Right renal cortex interstitium (tissue), 3 donors: ENCODE data around the gene MRPL33. TPM values are rescaled to one million over a fixed set of nuclear protein-coding genes. Genes with fewer than 3 reads are reported as not detected.
"Not testable (repeated sequence)": the region's sequence is repeated elsewhere in the genome, so short reads cannot be mapped to it uniquely, and the experiment has no call there.

ENCODE experiments used
- DNase-seq, 3 donors: peaks; one replicate each; pipeline ENCODE4 v3.0.0-alpha.2; 2013; ENCODE audit warnings: low read depth in 3 of 3, low spot score in 2 of 3
- polyA plus RNA-seq, 3 donors: library from polyadenylated mRNA; unstranded; fragments of 120-200 nt; gene quantifications; one replicate each; pipeline ENCODE4 v1.2.1, GENCODE V29; 2013; ENCODE audit not compliant: insufficient read length in 3 of 3

The MRPL33 gene
- polyA plus RNA-seq, 3 donors, result 182 to 196 (median 183) TPM

DNA sequence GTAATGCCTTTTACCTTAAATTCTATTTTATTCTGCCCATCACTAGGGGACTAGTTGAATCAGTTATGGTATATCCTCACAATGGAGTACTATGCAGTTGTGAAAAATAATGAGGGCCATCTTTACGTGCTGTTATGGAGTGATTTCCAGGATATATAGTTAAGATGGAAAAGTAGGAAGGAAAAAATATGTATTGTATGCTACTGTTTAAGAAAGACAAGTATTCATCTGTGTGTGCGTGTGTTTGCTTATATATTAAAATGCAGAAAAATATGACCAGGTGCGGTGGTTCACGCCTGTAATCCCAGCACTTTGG, 32.5 kb upstream of the MRPL33 start:
- no peak for DNase-seq

DNA sequence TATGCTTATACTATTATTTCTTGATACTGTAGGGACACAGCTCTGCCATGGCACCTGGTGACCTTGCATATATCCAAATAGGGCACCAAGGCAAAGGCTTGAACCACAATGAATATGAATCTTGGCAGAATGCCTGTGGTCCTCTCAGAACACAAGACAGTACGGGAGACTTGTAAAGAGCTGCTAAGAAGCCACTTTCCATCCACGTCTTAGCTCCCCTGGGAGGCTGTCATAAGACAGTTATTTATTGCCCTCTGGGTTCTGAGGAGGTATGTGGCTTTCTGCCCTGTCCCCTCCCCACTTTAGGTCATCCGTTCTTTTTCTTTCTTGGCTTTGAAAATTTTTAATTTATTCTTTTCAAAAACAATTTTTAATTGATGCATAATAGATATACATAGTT, 29.8 kb upstream of the MRPL33 start:
- no peak for DNase-seq

DNA sequence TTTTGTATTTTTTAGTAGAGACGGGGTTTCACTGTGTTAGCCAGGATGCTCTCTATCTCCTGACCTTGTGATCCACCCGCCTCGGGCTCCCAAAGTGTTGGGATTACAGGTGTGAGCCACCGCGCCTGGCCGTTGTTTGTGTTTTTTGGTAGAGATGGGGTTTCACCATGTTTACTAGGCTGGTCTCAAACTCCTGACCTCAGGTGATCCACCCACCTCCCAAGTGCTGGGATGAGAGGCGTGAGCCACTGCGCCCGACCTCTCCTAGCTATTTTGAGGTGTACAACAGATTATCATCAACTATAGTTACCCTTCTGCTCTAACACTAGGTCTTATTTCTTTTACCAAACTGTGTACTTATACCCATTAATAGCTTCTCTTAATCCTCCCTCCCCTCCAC, 28.9 kb upstream of the MRPL33 start:
- no peak for DNase-seq

DNA sequence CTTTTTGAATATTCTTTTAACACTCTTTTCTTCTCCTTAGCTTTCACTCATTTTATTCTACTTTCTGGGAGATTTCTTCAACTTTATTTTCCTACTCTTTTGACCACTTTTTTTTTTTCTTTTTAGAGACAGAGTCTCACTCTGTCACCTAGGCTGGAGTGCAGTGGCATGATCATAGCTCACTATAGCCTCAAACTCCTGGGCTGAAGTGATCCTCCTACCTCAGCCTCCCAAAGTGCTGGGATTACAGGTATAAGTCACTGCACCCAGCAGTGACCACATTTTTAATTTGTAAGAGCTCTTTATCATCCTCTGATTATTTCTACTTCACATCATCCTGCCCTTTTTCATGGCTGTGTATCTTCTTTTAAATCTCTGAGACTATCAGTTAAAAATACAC, 26.0 kb upstream of the MRPL33 start:
- DNase-seq, result not testable (repeated sequence)

DNA sequence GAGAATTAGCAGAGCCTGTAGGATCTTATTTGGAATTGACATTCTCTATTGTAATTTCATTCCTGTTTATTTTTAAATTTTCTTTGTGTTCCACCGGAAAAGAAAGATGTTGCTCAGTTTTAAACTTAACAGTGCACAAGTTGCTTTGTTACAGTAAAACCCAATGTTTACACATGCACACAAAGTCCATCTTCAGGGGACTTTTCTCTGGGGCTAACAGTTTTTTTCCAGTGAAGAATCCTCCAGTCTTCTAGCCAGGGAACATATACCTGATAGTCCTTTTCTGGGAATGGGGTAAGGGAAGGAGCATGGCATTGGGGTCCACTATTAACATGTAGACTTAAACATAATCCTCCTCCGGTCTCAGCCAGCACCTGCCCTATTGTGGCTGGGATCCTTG, 25.2 kb upstream of the MRPL33 start:
- no peak for DNase-seq

DNA sequence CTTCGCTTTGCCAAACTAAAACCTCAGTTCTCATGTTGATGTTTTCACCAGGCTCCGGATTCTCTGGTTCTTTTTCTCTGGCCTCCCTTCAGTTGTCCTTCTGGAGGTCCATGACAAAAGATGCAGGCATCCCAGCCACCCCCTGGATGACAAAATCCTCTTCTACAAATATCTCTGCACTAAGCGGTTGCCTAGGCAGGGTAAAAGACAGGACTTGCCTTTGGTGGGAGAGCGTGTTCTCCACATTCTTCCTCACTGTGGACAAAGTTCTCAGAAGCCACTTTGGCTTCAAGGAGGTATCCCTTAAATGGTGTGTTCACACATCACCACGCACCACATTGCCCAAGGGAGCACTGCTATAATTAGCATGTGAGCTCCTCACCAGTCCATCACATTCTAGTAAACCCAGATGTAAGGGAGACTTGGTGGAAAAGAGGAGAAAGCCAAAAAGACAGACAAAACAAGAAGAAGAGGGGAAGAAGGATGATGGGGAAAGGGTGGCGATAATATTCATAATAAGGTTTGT, 23.6 kb upstream of the MRPL33 start:
- no peak for DNase-seq

DNA sequence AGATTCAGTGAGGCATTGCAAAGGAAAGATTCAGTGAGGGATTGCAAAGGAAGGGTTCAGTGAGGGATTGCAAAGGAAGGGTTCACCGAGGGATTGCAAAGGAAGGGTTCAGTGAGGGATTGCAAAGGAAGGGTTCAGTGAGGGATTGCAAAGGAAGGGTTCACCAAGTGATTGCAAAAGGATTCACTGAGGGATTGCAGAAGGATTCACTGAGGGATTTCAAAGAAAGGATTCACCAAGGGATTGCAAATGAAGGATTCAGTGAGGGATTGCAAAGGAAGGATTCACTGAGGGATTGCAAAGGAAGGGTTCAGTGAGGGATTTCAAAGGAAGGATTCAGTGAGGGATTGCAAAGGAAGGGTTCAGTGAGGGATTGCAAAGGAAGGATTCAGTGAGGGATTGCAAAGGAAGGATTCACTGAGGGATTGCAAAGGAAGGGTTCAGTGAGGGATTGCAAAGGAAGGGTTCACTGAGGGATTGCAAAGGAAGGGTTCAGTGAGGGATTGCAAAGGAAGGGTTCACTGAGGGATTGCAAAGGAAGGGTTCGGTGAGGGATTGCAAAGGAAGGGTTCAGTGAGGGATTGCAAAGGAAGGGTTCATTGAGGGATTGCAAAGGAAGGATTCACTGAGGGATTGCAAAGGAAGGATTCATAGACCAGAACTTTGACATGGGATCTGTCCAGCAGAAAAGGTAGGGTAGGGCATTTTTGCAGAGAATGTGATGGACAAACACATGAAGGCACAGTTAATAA, 22.5 kb upstream of the MRPL33 start:
- not testable (repeated sequence) for DNase-seq

DNA sequence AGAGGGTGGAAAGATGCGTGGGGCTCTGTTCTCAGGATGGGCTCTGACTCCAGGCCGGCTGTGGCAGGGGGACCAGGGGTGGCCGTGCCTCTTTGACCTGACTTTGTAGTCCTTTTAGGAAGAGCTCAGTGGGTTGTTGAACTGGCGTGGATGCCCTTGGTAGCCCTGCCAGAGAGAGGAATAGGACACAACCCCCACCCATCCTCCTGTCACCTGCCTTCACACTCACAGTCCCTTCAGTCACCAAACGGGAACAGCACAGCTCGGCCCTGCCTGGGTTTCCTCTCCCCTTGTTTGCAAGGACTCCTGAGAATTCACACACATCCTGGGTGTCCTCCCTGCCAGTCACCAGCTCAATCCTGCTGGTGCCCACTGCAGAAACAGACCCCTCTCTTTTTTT, 20.1 kb upstream of the MRPL33 start:
- DNase-seq, result no peak

DNA sequence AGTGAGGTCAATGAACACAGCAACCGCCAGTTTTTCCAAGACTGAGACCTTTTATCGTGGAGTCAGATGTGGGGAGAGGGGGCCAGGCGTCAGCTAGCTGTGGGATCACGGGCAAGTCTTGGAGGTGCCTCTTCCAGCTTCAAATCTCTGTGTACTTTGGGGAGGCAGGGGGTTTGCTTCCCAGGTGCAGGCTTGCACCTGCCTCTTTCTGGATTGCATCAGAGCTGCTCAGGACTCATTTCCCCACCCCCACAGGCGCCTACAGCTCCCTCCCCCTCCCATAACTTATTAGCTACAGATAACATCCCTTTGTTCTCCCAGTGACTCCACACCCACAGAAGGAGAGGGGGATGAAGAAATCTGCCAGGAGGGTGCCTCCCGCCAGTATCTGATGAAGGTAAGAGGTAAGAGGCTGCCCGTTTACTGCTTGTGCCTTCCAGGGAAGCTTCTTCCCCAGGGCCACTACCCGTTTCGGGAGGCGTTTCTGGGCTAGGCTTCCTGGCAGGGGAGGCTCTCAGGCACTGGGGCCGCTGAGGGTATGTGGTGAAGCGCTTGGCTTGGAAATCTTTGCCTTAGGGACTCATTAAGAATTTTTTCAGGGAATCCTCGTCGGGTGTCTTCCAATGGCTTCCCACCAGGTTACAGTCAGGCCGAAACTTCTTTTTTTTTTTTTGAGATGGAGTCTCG, 18.8 kb upstream of the MRPL33 start:
- DNase-seq, result no peak

DNA sequence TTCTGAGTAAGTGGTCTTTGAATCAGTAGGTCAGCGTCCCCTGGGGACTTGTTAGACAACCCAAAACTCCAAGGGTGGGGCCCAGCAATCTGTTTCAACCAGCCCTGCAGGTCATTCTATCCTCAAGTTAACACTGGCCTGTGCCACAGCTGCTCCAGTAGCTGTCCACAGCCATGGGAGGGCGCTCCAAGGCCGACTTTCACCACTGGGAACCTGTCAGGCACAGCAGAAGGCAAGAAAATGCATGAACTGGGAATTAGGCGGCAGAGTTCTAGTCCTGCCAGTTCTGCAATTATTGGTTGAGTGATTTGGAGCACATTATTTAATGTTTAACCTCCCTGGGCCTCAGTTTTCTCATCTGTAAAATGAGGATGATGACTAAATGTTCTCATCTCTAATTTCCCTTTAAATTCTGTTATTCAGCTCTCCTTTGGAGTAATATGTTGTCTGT, 17.4 kb upstream of the MRPL33 start:
- DNase-seq, result no peak

DNA sequence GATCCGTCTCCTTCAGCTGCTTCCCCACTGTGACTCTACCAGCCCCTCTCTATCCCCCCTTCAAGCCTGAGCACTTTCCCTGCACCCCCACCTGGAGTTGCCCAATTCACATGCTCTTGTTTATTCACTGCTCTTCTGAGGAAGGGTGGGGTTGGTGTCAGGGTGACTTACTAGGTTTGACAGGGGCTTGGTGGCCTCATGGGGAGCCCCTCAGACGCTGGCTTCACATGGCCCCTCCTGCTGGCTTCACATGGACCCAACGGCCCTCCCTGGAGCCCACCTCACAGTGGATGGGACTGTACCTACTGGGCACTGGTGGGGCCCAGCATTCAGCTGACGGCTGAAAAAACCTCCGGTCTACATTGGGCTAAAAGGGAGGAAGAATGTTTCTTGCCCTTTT, 16.7 kb upstream of the MRPL33 start:
- DNase-seq, result no peak

DNA sequence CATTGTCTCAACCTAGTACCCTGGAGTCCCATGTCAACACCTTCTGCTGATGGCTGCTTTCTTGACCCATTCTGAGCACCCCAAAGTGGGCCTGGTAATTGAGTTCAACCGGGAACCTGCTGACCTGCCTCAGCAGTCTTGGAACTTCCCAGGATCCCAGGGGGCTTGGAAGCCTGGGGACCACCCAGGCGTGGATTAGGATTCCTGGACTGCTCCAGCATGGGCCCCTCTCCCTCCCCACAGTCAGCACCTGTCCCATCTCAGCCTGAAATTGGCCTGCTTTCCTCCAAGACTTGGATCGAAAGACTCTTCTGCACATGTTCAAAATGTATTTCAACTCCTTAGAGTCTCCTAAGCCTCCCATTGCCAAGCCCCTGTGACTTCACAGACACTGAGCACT, 15.4 kb upstream of the MRPL33 start:
- DNase-seq, result no peak

DNA sequence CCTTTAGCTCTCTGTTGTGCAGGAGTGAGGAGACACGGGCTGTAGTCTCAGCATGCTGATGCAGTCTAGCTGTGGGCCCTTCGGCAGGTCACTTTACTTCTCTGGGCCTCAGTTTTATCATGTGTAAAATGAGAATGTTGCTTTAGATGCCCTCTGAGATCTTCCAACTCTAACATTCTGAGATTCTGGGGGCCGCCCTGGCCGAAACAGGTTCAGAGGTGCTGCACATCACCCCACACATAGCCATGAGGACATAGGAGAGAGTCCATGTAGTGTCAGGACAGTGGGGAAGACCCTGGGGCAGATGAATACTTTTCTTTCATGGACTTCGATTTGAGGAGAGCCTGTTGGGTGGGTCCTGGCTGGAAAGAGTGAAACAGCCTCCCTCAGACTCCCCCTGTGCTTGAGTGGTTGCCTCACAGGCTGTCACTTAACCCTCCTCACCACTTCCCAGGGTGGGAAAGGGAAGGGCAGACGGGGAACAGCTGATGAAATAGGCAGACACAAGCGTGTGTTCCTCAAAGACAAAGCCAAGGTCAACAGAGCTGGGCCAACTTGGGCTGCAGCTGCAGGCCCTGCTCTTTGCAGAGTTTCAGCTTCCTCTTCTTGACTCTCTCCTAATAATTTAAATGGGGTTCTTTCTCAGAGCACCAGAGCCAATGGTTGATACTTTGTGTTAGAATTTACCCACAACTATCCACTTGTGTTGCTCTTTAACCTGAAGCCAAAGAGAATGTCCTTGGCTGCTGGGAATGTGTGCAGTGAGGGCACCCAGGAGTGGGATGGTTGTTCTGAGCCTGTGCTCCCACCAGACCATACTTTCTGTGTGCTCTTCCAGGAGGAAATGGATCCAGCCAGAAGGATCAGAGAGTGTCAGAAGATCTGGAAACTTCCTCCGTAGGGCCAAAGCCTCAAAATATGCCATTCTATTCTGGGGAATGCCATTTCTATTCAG, 14.7 kb upstream of the MRPL33 start:
- DNase-seq, result no peak

DNA sequence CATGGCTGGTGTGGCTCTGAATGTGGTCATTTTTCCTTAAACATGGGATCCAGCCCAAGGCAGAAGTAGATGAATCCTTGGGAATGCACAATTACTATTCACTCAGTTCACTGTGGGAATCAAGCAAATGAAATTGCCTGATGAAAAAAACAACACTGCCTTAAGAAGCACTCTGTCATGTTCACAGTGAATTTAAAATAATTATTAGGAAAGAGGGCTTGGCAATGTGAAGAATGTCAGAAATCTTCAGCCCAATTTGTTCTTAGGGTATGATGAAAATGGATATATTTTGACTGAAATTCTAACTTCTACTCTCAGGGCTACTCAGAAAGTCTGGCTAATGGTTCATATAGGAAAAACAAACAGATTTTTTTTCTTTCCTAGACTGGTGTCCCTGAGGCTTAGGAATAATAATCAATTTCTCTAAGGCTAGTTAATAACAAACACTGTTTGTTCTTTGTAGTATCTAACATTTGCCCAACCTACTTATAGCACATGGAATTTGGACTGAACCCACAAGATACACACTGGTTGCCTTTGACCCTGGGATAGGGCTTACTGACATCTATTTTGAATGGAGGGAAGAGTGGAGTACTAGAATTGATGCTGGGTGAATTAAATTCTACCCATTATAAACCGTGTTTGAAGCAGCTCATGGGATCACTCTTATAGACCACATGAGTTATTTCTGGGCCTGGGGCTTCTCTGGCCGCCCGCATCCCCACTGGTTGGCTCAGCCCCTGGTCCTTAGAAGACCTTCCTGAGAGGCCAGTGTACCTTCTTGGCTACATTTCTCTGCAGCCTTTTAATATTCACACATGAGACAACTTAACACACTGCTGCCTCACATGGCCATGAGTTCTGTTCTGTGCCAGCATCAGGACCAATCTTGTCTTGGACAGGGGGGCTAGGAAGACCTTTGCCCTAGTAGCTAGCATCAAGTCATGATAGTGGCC, 8.3 kb upstream of the MRPL33 start:
- DNase-seq, result no peak

DNA sequence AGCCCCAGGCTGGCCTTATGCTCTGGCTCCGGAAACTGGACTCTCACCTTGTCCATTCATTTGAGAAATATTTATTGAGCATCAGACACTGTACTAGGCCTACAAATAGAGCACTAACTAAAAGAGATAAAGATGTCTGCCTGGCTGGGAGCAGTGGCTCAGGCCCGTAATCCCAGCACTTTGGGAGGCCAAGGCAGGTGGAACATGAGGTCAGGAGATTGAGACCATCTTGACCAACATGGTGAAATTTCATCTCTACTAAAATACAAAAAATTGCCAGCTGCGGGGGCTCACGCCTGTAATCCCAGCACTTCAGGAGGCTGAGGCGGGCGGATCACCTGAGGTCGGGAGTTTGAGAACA, 7.6 kb upstream of the MRPL33 start:
- DNase-seq, result no peak

DNA sequence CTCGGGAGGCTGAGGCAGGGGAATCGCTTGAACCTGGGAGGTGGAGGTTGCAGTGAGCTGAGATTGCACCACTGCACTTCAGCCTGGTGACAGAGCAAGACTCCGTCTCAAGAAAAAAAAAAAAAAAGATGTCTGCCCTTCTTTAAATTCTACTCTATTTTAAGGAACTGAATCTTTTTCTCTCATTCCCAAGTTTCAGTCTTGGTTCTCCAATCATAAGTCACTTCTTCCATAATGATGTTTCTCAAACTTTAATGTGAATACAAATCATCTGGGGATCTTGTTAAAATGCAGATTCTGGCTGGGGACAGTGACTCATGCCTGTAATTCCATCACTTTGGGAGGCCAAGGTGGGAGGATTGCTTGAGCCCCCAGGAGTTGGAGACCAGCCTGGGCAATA, 7.0 kb upstream of the MRPL33 start:
- not testable (repeated sequence) for DNase-seq

DNA sequence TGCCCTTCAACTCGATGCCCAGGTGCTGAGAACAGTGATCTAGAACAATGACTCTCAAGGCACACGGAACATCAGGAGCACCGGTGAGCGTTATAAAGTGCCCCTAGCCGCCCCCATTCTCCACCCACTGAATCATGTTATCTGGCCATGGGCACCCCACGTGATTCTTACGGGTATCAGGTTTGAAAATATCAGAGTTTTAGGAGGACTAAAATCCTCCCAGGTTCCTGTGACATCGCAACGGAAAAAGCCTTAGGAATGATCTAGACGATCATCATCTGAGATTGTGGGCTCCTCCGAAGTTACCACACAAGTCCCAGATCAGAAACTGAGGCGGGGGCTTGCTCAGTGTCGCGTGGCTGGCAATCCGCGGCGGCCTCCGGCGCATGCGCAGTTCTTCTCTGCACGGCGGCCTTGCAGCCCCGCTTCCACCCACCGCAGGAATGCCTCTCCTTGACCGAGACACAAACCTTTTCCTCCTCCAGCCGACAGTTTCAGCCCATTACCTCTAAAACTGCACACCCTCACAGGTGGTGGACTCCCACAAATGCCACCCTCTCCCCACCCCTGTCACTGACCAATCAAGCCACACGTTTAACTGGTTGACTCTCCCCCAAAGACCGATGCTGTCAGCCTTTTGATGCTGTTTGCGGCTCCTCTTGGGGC, 5.8 kb upstream of the MRPL33 start:
- peak in 2 of 3 donors; percentile 77 to 78 for DNase-seq

DNA sequence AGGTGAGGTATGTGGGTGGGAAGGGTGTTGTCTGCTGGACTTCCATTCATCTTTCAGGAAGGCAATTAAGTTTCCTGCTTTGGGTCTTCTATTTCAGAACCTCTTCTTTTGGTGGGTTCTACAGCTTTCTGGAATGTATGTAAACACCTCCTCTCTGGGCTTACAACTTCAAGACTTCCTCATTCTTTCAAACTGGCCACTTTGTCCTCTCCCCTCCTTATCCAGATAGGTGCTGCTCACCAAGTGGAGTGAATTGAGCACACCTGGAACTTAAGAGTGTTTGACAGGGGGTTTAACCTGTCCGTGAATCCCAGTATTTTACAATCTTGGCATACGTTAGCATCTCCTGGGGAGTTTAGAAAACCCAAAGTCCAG, 5.2 kb upstream of the MRPL33 start:
- DNase-seq, result no peak

DNA sequence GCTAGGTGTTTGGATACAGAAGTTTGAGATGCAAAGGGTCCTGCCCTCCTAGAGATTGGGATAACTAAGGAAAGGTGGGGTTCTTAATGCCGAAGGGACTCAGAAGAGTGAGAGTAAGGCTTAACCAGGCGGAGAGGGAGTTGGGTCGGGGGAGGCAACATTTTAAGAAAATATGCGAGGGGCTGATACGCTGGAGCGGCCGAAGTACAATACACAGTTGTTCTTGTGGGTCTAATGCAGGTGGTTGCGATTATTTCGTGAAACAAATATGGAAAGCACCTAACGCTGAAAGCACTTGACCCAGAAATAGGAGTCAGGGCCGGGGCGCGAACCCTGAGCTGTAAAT, 344 bp upstream of the MRPL33 start:
- no peak for DNase-seq

DNA sequence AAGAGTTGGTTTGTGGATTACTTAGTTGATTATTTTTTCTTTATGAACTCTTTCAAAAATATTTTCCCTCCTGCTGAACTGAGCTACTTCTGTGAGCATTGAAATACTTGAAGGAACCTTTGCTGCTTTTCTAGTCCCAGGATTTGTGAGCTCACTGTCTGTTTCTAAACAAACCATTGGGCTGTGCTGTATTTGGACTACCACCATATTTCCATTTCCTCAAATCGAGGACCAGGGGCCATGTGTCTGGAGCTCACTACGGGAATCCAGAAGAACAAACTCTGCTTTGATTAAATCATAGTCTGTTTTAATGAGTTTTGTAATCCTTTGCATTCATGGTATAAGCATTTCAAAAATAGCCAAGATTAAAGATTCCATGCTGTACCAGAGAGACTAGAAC, 1.3 kb downstream of the MRPL33 start:
- no peak for DNase-seq
